Activated B cell treated with CpG ODN at 0.5 μM for 24 hours (primary cell): ENCODE results near the gene LRRC71. TPM values are rescaled to one million over a fixed set of nuclear protein-coding genes. Genes with fewer than 3 reads are reported as not detected.

Experiments used
- ATAC-seq: fragments of 200-7000 bp; cut with Tn5 transposase; one replicate; pipeline ENCODE4 v1.10.0; 2021; ENCODE audit warnings: low read depth, mild to moderate bottlenecking, moderate library complexity
- CTCF ChIA-PET: fragments of 350-600 bp; sonication (Branson Sonifier 250); formaldehyde crosslinking; loops from one replicate; lab custom pipeline; 2021; ENCODE audit warnings: antibody characterized with exemption; lab: Charles Lee
- POLR2A ChIA-PET: fragments of 350-600 bp; sonication (Branson Sonifier 250); formaldehyde crosslinking; loops from one replicate; lab custom pipeline; 2021; ENCODE audit warnings: antibody characterized with exemption; lab: Charles Lee
- DNase-seq: peaks from one replicate; pipeline ENCODE4 v3.0.0; 2022
- H3K27ac Mint-ChIP-seq: one replicate; pipeline ENCODE4 v1.8.0; 2020; ENCODE audit warnings: mixed read lengths
- H3K27me3 Mint-ChIP-seq: one replicate; pipeline ENCODE4 v1.8.0; 2021; ENCODE audit warnings: mixed read lengths
- H3K36me3 Mint-ChIP-seq: one replicate; pipeline ENCODE4 v1.8.0; 2021; ENCODE audit warnings: low read depth, mixed read lengths
- H3K4me1 Mint-ChIP-seq: one replicate; pipeline ENCODE4 v1.8.0; 2021; ENCODE audit warnings: mixed read lengths
- H3K4me3 Mint-ChIP-seq: one replicate; pipeline ENCODE4 v1.8.0; 2020; ENCODE audit warnings: mild to moderate bottlenecking, mixed read lengths
- H3K9me3 Mint-ChIP-seq: one replicate; pipeline ENCODE4 v1.8.0; 2020; ENCODE audit warnings: mixed read lengths
- CTCF ChIP-seq: fragments of 200-600 bp; IDR thresholded peaks from one replicate; pipeline ENCODE4 v1.8.0; 2022; ENCODE audit warnings: antibody characterized with exemption, mild to moderate bottlenecking
- intact Hi-C: fragments of 100-400 bp; cut with micrococcal nuclease; formaldehyde crosslinking; loops from one replicate; pipeline ENCODE4 v1.15.1; 2024
- total RNA-seq: library from RNA; stranded (reverse); gene quantifications from 2 replicates; pipeline ENCODE4 v1.2.3, GENCODE V29; 2022

LRRC71 gene
- total RNA-seq, 1 donor from 2014 or later: not detected

GRCh38 chr1:156898161-156898566 lies 22.3 kb upstream of the LRRC71 start:
- no peak for DNase-seq
- Mint-ChIP-seq H3K27ac (no peak overlapping the region), H3K4me1 (peaks cover 2% of the 10 kb centered on the region), H3K36me3 (no peaks in the 10 kb centered on the region), H3K9me3 (no peaks in the 10 kb centered on the region), H3K4me3 (no peak overlapping the region), H3K27me3 (peaks cover 60% of the 10 kb centered on the region)
- no peak for ATAC-seq
- intact Hi-C loops: no loop called here
- TF ChIP-seq CTCF: no peak
- CTCF ChIA-PET: no interaction called here
- POLR2A ChIA-PET: interaction anchor here (0.6 kb wide), 1 partner anchor 81 kb away, joined by 6 read pairs; no protein-coding TSS in a partner anchor

GRCh38 chr1:156898971-156899664 lies 21.3 kb upstream of the LRRC71 start:
- DNase-seq (no peak), ATAC-seq (no peak)
- ChIA-PET CTCF (no interaction called here), POLR2A (no interaction called here)
- H3K27ac Mint-ChIP-seq: no peak overlapping the region
- intact Hi-C loops: no loop called here
- peaks cover 55% of the 10 kb centered on the region for H3K27me3 Mint-ChIP-seq
- no peaks in the 10 kb centered on the region for H3K4me1 Mint-ChIP-seq
- no peak overlapping the region for H3K4me3 Mint-ChIP-seq
- H3K9me3 Mint-ChIP-seq: no peaks in the 10 kb centered on the region
- no peak for TF ChIP-seq CTCF
- no peaks in the 10 kb centered on the region for H3K36me3 Mint-ChIP-seq

- DNase-seq (no peak), ATAC-seq (no peak)
- no peak for TF ChIP-seq CTCF
- ChIA-PET POLR2A (no interaction called here), CTCF (interaction anchor here (1.0 kb wide), 1 partner anchor 10 kb away, joined by 6 read pairs; no protein-coding TSS in a partner anchor)
- no peaks in the 10 kb centered on the region for H3K4me1 Mint-ChIP-seq
- intact Hi-C loops: no loop called here
- no peak overlapping the region for H3K4me3 Mint-ChIP-seq
- no peaks in the 10 kb centered on the region for H3K36me3 Mint-ChIP-seq
- H3K27me3 Mint-ChIP-seq: peaks cover 50% of the 10 kb centered on the region
- H3K9me3 Mint-ChIP-seq: no peaks in the 10 kb centered on the region
- no peak overlapping the region for H3K27ac Mint-ChIP-seq
Observed at GRCh38 chr1:156899956-156900718, 20.3 kb upstream of the LRRC71 start.

- Mint-ChIP-seq H3K4me1 (no peaks in the 10 kb centered on the region), H3K27ac (no peak overlapping the region), H3K27me3 (peaks cover 47% of the 10 kb centered on the region), H3K36me3 (no peaks in the 10 kb centered on the region), H3K9me3 (no peaks in the 10 kb centered on the region), H3K4me3 (no peak overlapping the region)
- ATAC-seq (no peak), DNase-seq (no peak)
- intact Hi-C loops: no loop called here
- no peak for TF ChIP-seq CTCF
- POLR2A ChIA-PET: no interaction called here
- CTCF ChIA-PET: no interaction called here
Observed at GRCh38 chr1:156900896-156901589, 19.4 kb upstream of the LRRC71 start.

- no peaks in the 10 kb centered on the region for H3K36me3 Mint-ChIP-seq
- intact Hi-C loops: no loop called here
- CTCF ChIA-PET: interaction anchor here (1.2 kb wide), 1 partner anchor 12 kb away, joined by 3 read pairs; no protein-coding TSS in a partner anchor
- no peak for DNase-seq
- H3K27ac Mint-ChIP-seq: no peak overlapping the region
- no peak overlapping the region for H3K4me3 Mint-ChIP-seq
- TF ChIP-seq CTCF: no peak
- no peak for ATAC-seq
- POLR2A ChIA-PET: interaction anchor here (0.5 kb wide), 1 partner anchor 173 kb away, joined by 4 read pairs; the partner anchor contains the start of genes ISG20L2 and METTL25B
- peaks cover 42% of the 10 kb centered on the region for H3K27me3 Mint-ChIP-seq
- no peaks in the 10 kb centered on the region for H3K9me3 Mint-ChIP-seq
- H3K4me1 Mint-ChIP-seq: no peaks in the 10 kb centered on the region
Observed at GRCh38 chr1:156901590-156901900, 18.9 kb upstream of the LRRC71 start.
